ENCODE measurements around the gene TMEM255B. TPM values are rescaled to one million over a fixed set of nuclear protein-coding genes. Genes with fewer than 3 reads are reported as not detected.
"Not testable (repeated sequence)": the region's sequence is repeated elsewhere in the genome, so short reads cannot be mapped to it uniquely, and the experiment has no call there.

TMEM255B gene
- total RNA-seq, 1 experiment from 2014 or later = 2.8 TPM

- no peaks in the 10 kb centered on the region for H3K23me2 ChIP-seq (ENCODE audit: insufficient read length, low read depth, low read length, poor library complexity, severe bottlenecking)
- H4K20me1 ChIP-seq (ENCODE audit: control insufficient read depth, insufficient read depth, insufficient read length) = no peaks in the 10 kb centered on the region
- H3K4ac ChIP-seq (ENCODE audit: low read depth, low read length) = no peak overlapping the region
- H3K27ac Mint-ChIP-seq = no peak overlapping the region
- H3K18ac ChIP-seq (ENCODE audit: insufficient read length, low read depth, low read length) = no peak overlapping the region
- no peak overlapping the region for H2AK5ac ChIP-seq (ENCODE audit: insufficient read length, low read length)
- no peaks in the 10 kb centered on the region for H3K4me1 ChIP-seq (ENCODE audit: insufficient read depth, low read length)
- no peak overlapping the region for H3K4me2 ChIP-seq (ENCODE audit: insufficient read depth, insufficient read length, low read length)
- no peak overlapping the region for H2BK120ac ChIP-seq (ENCODE audit: low read depth, low read length, poor library complexity, severe bottlenecking)
- no peak overlapping the region for H3K23ac ChIP-seq (ENCODE audit: insufficient read length, low read depth, low read length)
- no peak overlapping the region for H3K56ac ChIP-seq (ENCODE audit: insufficient read length, low read depth, low read length)
- no peaks in the 10 kb centered on the region for H3K4me1 Mint-ChIP-seq
- no peak overlapping the region for H3T11ph ChIP-seq (ENCODE audit: low read length)
- H4K91ac ChIP-seq (ENCODE audit: insufficient read length, low read depth, low read length) = no peak overlapping the region
- H4K8ac ChIP-seq (replicated peaks; ENCODE audit: insufficient read length, low read depth, low read length) = no peak overlapping the region
- H3K27ac ChIP-seq (ENCODE audit: insufficient read length, low read depth, low read length) = no peak overlapping the region
- no peaks in the 10 kb centered on the region for H3K79me1 ChIP-seq (ENCODE audit: insufficient read depth, low read depth, low read length, poor library complexity, severe bottlenecking)
- H3K27me3 Mint-ChIP-seq (ENCODE audit: low read depth) = no peaks in the 10 kb centered on the region
- H2BK5ac ChIP-seq (ENCODE audit: insufficient read length, low read length) = no peak overlapping the region
- H2BK12ac ChIP-seq (ENCODE audit: insufficient read length, low read depth, low read length) = no peak overlapping the region
- H3K14ac ChIP-seq (ENCODE audit: insufficient read depth, low read length) = no peak overlapping the region
- H3K9me3 ChIP-seq (ENCODE audit: control insufficient read depth, low read depth, low read length) = no peaks in the 10 kb centered on the region
- H3K27me3 ChIP-seq (ENCODE audit: insufficient read depth, low read length) = no peaks in the 10 kb centered on the region
- no peak for DNase-seq
- H4K5ac ChIP-seq (ENCODE audit: insufficient read length, low read depth, low read length) = no peak overlapping the region
- H2AFZ ChIP-seq (ENCODE audit: low read length) = no peak overlapping the region
- no peak overlapping the region for H2BK15ac ChIP-seq (ENCODE audit: low read depth, low read length)
- TF ChIP-seq CTCF (conservative IDR thresholded peaks at IDR 0.05) = no peak
- no peak overlapping the region for H2BK20ac ChIP-seq (ENCODE audit: low read depth, low read length, poor library complexity, severe bottlenecking)
- no peaks in the 10 kb centered on the region for H3K79me2 ChIP-seq (ENCODE audit: insufficient read depth, low read length)
- WGBS (ENCODE audit: extremely low coverage, insufficient read length, low lambda C conversion rate) = no CpG with 5 or more reads among the region's 24 CpGs
- no peaks in the 10 kb centered on the region for H3K36me3 Mint-ChIP-seq (ENCODE audit: insufficient read depth in 1 of 3, low read depth in 3 of 3)
- H3K9me3 Mint-ChIP-seq = no peaks in the 10 kb centered on the region
- H3K4me3 Mint-ChIP-seq = no peak overlapping the region
- no peak overlapping the region for H3K9ac ChIP-seq (ENCODE audit: extremely low read depth, insufficient read length, low read length)
Observed at GRCh38 chr13:113794764-113795173, 35.7 kb downstream of the TMEM255B start.

GRCh38 chr13:113795362-113795761, 36.3 kb downstream of the TMEM255B start:
- not testable (repeated sequence) for H3K23ac ChIP-seq (ENCODE audit: insufficient read length, low read depth, low read length); H3K27me3 Mint-ChIP-seq (ENCODE audit: low read depth); H3K27ac ChIP-seq (ENCODE audit: insufficient read length, low read depth, low read length); H3K79me1 ChIP-seq (ENCODE audit: insufficient read depth, low read depth, low read length, poor library complexity, severe bottlenecking); H2BK20ac ChIP-seq (ENCODE audit: low read depth, low read length, poor library complexity, severe bottlenecking); H4K91ac ChIP-seq (ENCODE audit: insufficient read length, low read depth, low read length); H3K4me2 ChIP-seq (ENCODE audit: insufficient read depth, insufficient read length, low read length); DNase-seq; H4K20me1 ChIP-seq (ENCODE audit: control insufficient read depth, insufficient read depth, insufficient read length); H3K23me2 ChIP-seq (ENCODE audit: insufficient read length, low read depth, low read length, poor library complexity, severe bottlenecking); H3K9ac ChIP-seq (ENCODE audit: extremely low read depth, insufficient read length, low read length); H2BK5ac ChIP-seq (ENCODE audit: insufficient read length, low read length); H3K79me2 ChIP-seq (ENCODE audit: insufficient read depth, low read length); H3K56ac ChIP-seq (ENCODE audit: insufficient read length, low read depth, low read length); H3K9me3 Mint-ChIP-seq; H3T11ph ChIP-seq (ENCODE audit: low read length); H3K4me1 ChIP-seq (ENCODE audit: insufficient read depth, low read length); H3K4me3 Mint-ChIP-seq; H3K14ac ChIP-seq (ENCODE audit: insufficient read depth, low read length); H3K9me3 ChIP-seq (ENCODE audit: control insufficient read depth, low read depth, low read length); H3K27me3 ChIP-seq (ENCODE audit: insufficient read depth, low read length); H2AK5ac ChIP-seq (ENCODE audit: insufficient read length, low read length); H2BK12ac ChIP-seq (ENCODE audit: insufficient read length, low read depth, low read length); H3K4me1 Mint-ChIP-seq; H4K8ac ChIP-seq (replicated peaks; ENCODE audit: insufficient read length, low read depth, low read length); H2BK15ac ChIP-seq (ENCODE audit: low read depth, low read length); H3K4ac ChIP-seq (ENCODE audit: low read depth, low read length); H3K27ac Mint-ChIP-seq; H2AFZ ChIP-seq (ENCODE audit: low read length); H3K36me3 Mint-ChIP-seq (ENCODE audit: insufficient read depth in 1 of 3, low read depth in 3 of 3); H4K5ac ChIP-seq (ENCODE audit: insufficient read length, low read depth, low read length); H2BK120ac ChIP-seq (ENCODE audit: low read depth, low read length, poor library complexity, severe bottlenecking)
- H3K18ac ChIP-seq (ENCODE audit: insufficient read length, low read depth, low read length) = peak overlapping the region; percentile 21
- WGBS (ENCODE audit: extremely low coverage, insufficient read length, low lambda C conversion rate) = no CpG with 5 or more reads among the region's 1 CpG

Measured in H9 (cell line).